Naive thymus-derived CD8-positive, alpha-beta T cell (primary cell): Measurements from ENCODE around the gene GABBR1. TPM values are rescaled to one million over a fixed set of nuclear protein-coding genes. Genes with fewer than 3 reads are reported as not detected.

Experiments used
- ATAC-seq, 2 donors: fragments of 150-1000 bp; cut with Tn5 transposase in 1 of 2; sonication (Bioruptor Pico), chemical (Tn5 transposase) in 1 of 2; 1 replicate in 1 of 2; 2 replicates in 1 of 2; pipeline ENCODE4 v1.10.0; 2021; ENCODE audit warnings: mild to moderate bottlenecking in 2 of 2, moderate library complexity in 2 of 2
- POLR2A ChIA-PET: fragments of 350-600 bp; sonication (Branson Sonifier 250); formaldehyde crosslinking; loops from one replicate; lab custom pipeline; 2021; ENCODE audit warnings: antibody characterized with exemption; lab: Charles Lee
- DNase-seq, 10 donors: peaks; one replicate each; pipeline versions ENCODE4 v3.0.0 to v3.0.0-alpha.2; 2020 to 2022
- H3K27ac Mint-ChIP-seq, 10 donors: one replicate each; pipeline ENCODE4 v1.8.0; 2020 to 2022; ENCODE audit warnings: mild to moderate bottlenecking in 10 of 10, mixed read lengths in 10 of 10, moderate library complexity in 4 of 10, inconsistent platforms in 1 of 10
- H3K27me3 Mint-ChIP-seq, 5 donors: one replicate each; pipeline ENCODE4 v1.8.0; 2021 to 2022; ENCODE audit warnings: mixed read lengths in 5 of 5
- H3K36me3 Mint-ChIP-seq, 3 donors: one replicate each; pipeline ENCODE4 v1.8.0; 2020 to 2022; ENCODE audit warnings: mixed read lengths in 3 of 3, mild to moderate bottlenecking in 2 of 3, inconsistent platforms in 1 of 3
- H3K4me1 Mint-ChIP-seq, 4 donors: one replicate each; pipeline ENCODE4 v1.8.0; 2021 to 2022; ENCODE audit warnings: mixed read lengths in 4 of 4
- H3K4me3 Mint-ChIP-seq, 10 donors: one replicate each; pipeline ENCODE4 v1.8.0; 2020 to 2022; ENCODE audit warnings: mild to moderate bottlenecking in 10 of 10, mixed read lengths in 10 of 10, moderate library complexity in 6 of 10, inconsistent platforms in 1 of 10
- H3K9me3 Mint-ChIP-seq, 9 donors: one replicate each; pipeline ENCODE4 v1.8.0; 2020 to 2022; ENCODE audit warnings: mixed read lengths in 9 of 9, mild to moderate bottlenecking in 3 of 9, inconsistent platforms in 1 of 9, moderate library complexity in 1 of 9
- polyA plus RNA-seq, 3 donors: library from polyadenylated mRNA; unstranded; fragments of 300-500 nt; fragmentation: Illumina TruSeq; gene quantifications; one replicate each; pipeline ENCODE4 v1.2.3, GENCODE V29; 2021
- total RNA-seq, 8 experiments: library from RNA in 2 of 8; stranded (reverse) in 2 of 8; gene quantifications; one replicate each; pipeline ENCODE4 v1.2.3 and lab custom pipeline; 2021 to 2026

GABBR1 gene
- total and polyA plus RNA-seq, 5 experiments from 2014 or later: 0.46 to 36.4 (median 0.92) TPM

- Mint-ChIP-seq H3K4me3 (peak overlapping the region in 7 of 10 donors; percentile 84 to 95 (median 93)), H3K27me3 (peaks cover 0 to 3% (median 0%) of the 10 kb centered on the region in 5 donors), H3K36me3 (no peaks in the 10 kb centered on the region), H3K4me1 (peaks cover 41 to 64% (median 57%) of the 10 kb centered on the region in 4 donors), H3K27ac (peak overlapping the region in 1 of 10 donors; percentile 2), H3K9me3 (no peaks in the 10 kb centered on the region)
- DNase-seq (no peak), ATAC-seq (no peak)
- POLR2A ChIA-PET: interaction anchor here (2.9 kb wide), 1 partner anchor 20 kb away, joined by 12 read pairs; no protein-coding TSS in a partner anchor
Observed at GRCh38 chr6:29629571-29629970, 3.4 kb downstream of the GABBR1 start.

- H3K4me1 Mint-ChIP-seq: peaks cover 44 to 54% (median 49%) of the 10 kb centered on the region in 4 donors
- ATAC-seq (peak; percentile 49 to 56), DNase-seq (peak in 8 of 10 donors; percentile 36 to 75 (median 44))
- H3K4me3 Mint-ChIP-seq: peak overlapping the region; percentile 84 to 95 (median 91)
- peak overlapping the region in 9 of 10 donors; percentile 38 to 87 (median 65) for H3K27ac Mint-ChIP-seq
- POLR2A ChIA-PET: interaction anchor here (2.9 kb wide), 1 partner anchor 21 kb away, joined by 12 read pairs; no protein-coding TSS in a partner anchor
- H3K9me3 Mint-ChIP-seq: no peaks in the 10 kb centered on the region
- no peaks in the 10 kb centered on the region for H3K36me3 Mint-ChIP-seq
- peaks cover 0 to 3% (median 0%) of the 10 kb centered on the region in 5 donors for H3K27me3 Mint-ChIP-seq
Observed at GRCh38 chr6:29628419-29629281, 4.3 kb downstream of the GABBR1 start.

- POLR2A ChIA-PET: interaction anchor here (2.9 kb wide), 1 partner anchor 22 kb away, joined by 12 read pairs; no protein-coding TSS in a partner anchor
- Mint-ChIP-seq H3K4me3 (peak overlapping the region; percentile 84 to 95 (median 91)), H3K27ac (peak overlapping the region in 8 of 10 donors; percentile 38 to 87 (median 63)), H3K9me3 (no peaks in the 10 kb centered on the region), H3K36me3 (no peaks in the 10 kb centered on the region), H3K27me3 (peaks cover 0 to 3% (median 0%) of the 10 kb centered on the region in 5 donors), H3K4me1 (peaks cover 37 to 49% (median 46%) of the 10 kb centered on the region in 4 donors)
- ATAC-seq (peak; percentile 11 to 12), DNase-seq (peak in 9 of 10 donors; percentile 22 to 76 (median 43))
Observed at GRCh38 chr6:29627755-29628418, 5.1 kb downstream of the GABBR1 start.

DNA sequence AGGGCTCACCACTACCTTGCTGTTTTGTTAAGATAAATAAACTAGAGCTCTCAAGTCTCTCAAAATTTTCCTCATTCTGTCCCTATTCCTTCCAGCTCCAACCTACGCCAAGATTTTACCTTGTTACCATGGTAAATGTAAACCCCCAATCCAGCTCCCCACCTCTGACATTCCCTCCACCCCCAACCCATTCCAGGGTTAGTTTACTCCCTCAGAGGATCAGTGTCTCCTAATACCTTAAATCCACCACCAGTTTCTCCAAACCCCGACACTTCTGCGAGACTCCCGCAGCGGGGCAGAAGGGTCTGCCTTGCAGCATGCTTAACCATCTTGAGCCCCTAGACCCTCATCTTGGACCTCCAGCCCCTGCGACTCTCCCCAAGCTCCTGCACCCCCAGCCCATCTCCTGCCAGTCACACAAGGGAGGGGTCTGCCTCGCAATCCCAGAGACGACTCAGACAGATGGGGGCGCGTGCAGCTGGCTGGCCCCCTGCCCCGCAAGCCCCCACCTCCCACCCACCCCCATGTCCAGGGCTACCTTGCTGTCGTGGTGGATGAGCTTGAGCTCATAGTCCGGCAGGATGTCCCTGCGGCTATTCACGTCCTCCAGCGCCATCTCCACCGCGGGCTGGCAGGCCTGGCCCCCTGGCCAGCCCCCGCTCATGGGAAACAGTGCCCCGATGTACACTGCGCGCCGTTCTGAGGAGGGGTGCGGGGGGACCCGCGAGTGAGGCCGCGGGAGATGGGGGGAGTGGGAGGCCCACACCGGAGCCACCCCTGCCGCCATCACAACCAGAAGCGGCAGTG is 5.8 kb downstream of the GABBR1 start:
- peak overlapping the region; percentile 72 to 93 (median 80) for H3K4me3 Mint-ChIP-seq
- H3K27me3 Mint-ChIP-seq: peaks cover 0 to 3% (median 0%) of the 10 kb centered on the region in 5 donors
- H3K4me1 Mint-ChIP-seq: peaks cover 35 to 48% (median 46%) of the 10 kb centered on the region in 4 donors
- POLR2A ChIA-PET: interaction anchor here (0.6 to 2.9 kb wide), 3 partner anchors 22 to 818 kb away, joined by 5 to 12 read pairs (median 7); no protein-coding TSS in a partner anchor
- DNase-seq (no peak), ATAC-seq (peak in 1 of 2 donors; percentile 10)
- H3K27ac Mint-ChIP-seq: peak overlapping the region; percentile 17 to 91 (median 63)
- no peaks in the 10 kb centered on the region for H3K36me3 Mint-ChIP-seq
- H3K9me3 Mint-ChIP-seq: no peaks in the 10 kb centered on the region

- Mint-ChIP-seq H3K4me1 (peaks cover 22 to 33% (median 32%) of the 10 kb centered on the region in 4 donors), H3K36me3 (peaks cover 0 to 8% (median 3%) of the 10 kb centered on the region in 3 donors), H3K9me3 (no peaks in the 10 kb centered on the region), H3K27ac (peak overlapping the region in 6 of 10 donors; percentile 7 to 69 (median 50)), H3K27me3 (peaks cover 0 to 3% (median 0%) of the 10 kb centered on the region in 5 donors), H3K4me3 (no peak overlapping the region)
- no peak for DNase-seq
- POLR2A ChIA-PET: interaction anchor here (1.8 kb wide), 1 partner anchor 25 kb away, joined by 5 read pairs; no protein-coding TSS in a partner anchor
- ATAC-seq: no peak
Observed at GRCh38 chr6:29625337-29625930, 7.5 kb downstream of the GABBR1 start.

GRCh38 chr6:29624520-29624961 is 8.4 kb downstream of the GABBR1 start:
- H3K4me3 Mint-ChIP-seq: no peak overlapping the region
- H3K27me3 Mint-ChIP-seq: no peaks in the 10 kb centered on the region
- H3K36me3 Mint-ChIP-seq: peaks cover 0 to 14% (median 3%) of the 10 kb centered on the region in 3 donors
- DNase-seq (no peak), ATAC-seq (no peak)
- H3K9me3 Mint-ChIP-seq: no peaks in the 10 kb centered on the region
- POLR2A ChIA-PET: no interaction called here
- H3K4me1 Mint-ChIP-seq: peaks cover 15 to 32% (median 25%) of the 10 kb centered on the region in 4 donors
- H3K27ac Mint-ChIP-seq: peak overlapping the region in 4 of 10 donors; percentile 10 to 48 (median 25)

- no peak overlapping the region for H3K4me3 Mint-ChIP-seq
- ATAC-seq: no peak
Observed at GRCh38 chr6:29620630-29621029, 12.4 kb downstream of the GABBR1 start.

DNA sequence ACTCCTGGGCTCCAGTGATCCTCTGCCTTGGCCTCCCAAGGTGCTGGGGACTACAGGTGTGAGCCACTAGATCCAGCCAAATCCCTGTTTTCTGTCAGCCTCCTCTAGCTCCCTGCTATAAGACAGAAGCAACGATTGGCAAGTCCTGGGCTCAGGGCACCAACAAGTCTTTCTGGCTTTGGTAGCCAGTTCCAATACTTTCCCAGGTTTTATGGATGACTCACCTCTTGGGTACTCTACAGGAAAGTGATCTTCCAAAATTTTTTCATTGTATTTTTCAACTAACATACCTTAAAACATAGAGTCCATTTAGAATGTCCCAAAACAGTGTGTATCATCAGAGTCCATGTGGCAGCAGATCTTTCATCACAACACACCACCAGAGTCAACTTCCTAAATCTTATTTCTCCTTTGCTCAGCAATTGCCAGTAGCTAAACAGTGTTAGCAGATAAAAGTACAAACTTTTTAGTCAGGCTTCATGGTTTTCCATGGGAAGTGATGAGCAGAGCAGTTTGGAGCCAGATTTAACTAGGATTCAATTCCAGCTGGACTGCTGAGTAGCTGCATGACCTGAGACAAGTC is 13.3 kb downstream of the GABBR1 start:
- Mint-ChIP-seq H3K36me3 (peaks cover 0 to 20% (median 3%) of the 10 kb centered on the region in 3 donors), H3K9me3 (no peaks in the 10 kb centered on the region), H3K27ac (peak overlapping the region in 1 of 10 donors; percentile 16), H3K4me3 (no peak overlapping the region), H3K27me3 (no peaks in the 10 kb centered on the region), H3K4me1 (peaks cover 0 to 9% (median 2%) of the 10 kb centered on the region in 4 donors)
- POLR2A ChIA-PET: no interaction called here
- ATAC-seq (no peak), DNase-seq (no peak)

More at GRCh38 chr6:29620630-29621029, 12.4 kb downstream of the GABBR1 start:
- no peaks in the 10 kb centered on the region for H3K27me3 Mint-ChIP-seq
- peaks cover 0 to 15% (median 4%) of the 10 kb centered on the region in 4 donors for H3K4me1 Mint-ChIP-seq
- no peak for DNase-seq
- H3K9me3 Mint-ChIP-seq: no peaks in the 10 kb centered on the region
- H3K27ac Mint-ChIP-seq: peak overlapping the region in 3 of 10 donors; percentile 5 to 43 (median 40)
- POLR2A ChIA-PET: no interaction called here
- peaks cover 0 to 20% (median 3%) of the 10 kb centered on the region in 3 donors for H3K36me3 Mint-ChIP-seq

GRCh38 chr6:29617782-29618554 is 15.0 kb downstream of the GABBR1 start:
- Mint-ChIP-seq H3K4me1 (peaks cover 0 to 4% (median 0%) of the 10 kb centered on the region in 4 donors), H3K9me3 (no peaks in the 10 kb centered on the region), H3K27me3 (no peaks in the 10 kb centered on the region), H3K4me3 (no peak overlapping the region), H3K36me3 (peaks cover 0 to 32% (median 16%) of the 10 kb centered on the region in 3 donors), H3K27ac (no peak overlapping the region)
- POLR2A ChIA-PET: interaction anchor here (0.5 to 0.7 kb wide), 2 partner anchors 17 to 423 kb away, joined by 3 to 4 read pairs; no protein-coding TSS in a partner anchor
- ATAC-seq: no peak
- DNase-seq: no peak

- ATAC-seq: no peak
- H3K36me3 Mint-ChIP-seq: peaks cover 10 to 54% (median 25%) of the 10 kb centered on the region in 3 donors
- H3K4me1 Mint-ChIP-seq: peaks cover 0 to 4% (median 0%) of the 10 kb centered on the region in 4 donors
- H3K4me3 Mint-ChIP-seq: no peak overlapping the region
- H3K9me3 Mint-ChIP-seq: no peaks in the 10 kb centered on the region
- POLR2A ChIA-PET: no interaction called here
- H3K27me3 Mint-ChIP-seq: no peaks in the 10 kb centered on the region
- H3K27ac Mint-ChIP-seq: no peak overlapping the region
- no peak for DNase-seq
Observed at GRCh38 chr6:29611426-29611825, 21.6 kb downstream of the GABBR1 start.
